BE2C (cell line): ENCODE data around the gene MTA3.

Experiments used
- DNase-seq: peaks from one replicate; pipeline ENCODE4 v3.0.0-alpha.2; 2020
- H3K27me3 ChIP-seq: fragments of 250-450 bp; sonication (Bioruptor Pico); 2 replicates; pipeline ENCODE4 v1.5.1; 2020; ENCODE audit warnings: mild to moderate bottlenecking
- H3K36me3 ChIP-seq: fragments of 250-450 bp; sonication (Bioruptor Pico); 2 replicates; pipeline ENCODE4 v1.5.1; 2020; ENCODE audit warnings: mild to moderate bottlenecking
- H3K4me1 ChIP-seq: fragments of 250-450 bp; sonication (Bioruptor Pico); 2 replicates; pipeline ENCODE4 v1.5.1; 2020
- H3K4me3 ChIP-seq: 2 replicates; pipeline ENCODE4 v1.5.1; 2011; ENCODE audit warnings: low read depth, low read length
- H3K9me3 ChIP-seq: fragments of 250-450 bp; sonication (Bioruptor Pico); 2 replicates; pipeline ENCODE4 v1.5.1; 2020
- TF ChIP-seq, protein P1 (sequence below): IDR thresholded peaks from 2 replicates; pipeline ENCODE4 v1.5.1; 2012; ENCODE audit warnings: mild to moderate bottlenecking, low read depth, low read length

The MTA3 gene

DNA sequence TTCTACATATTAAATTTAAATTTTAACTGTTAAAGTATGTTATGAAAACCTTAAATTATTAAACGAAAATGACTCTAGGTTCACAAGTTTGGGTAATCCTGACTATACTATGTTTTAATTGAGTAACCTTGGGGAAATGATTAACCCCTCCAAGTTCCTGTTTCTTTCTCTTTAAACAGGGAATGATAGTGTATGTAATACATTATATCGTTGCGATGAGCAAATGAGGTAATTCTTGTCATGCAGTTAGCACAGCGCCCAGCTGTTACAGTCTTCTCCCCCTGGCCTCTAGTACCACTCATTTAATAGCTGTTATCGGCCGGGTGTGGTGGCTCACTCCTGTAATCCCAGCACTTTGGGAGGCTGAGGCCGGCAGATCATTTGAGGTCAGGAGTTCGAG is 80.4 kb downstream of the MTA3 start:
- Histone ChIP-seq H3K4me3 (no peak overlapping the region), H3K4me1 (no peaks in the 10 kb centered on the region), H3K9me3 (no peaks in the 10 kb centered on the region), H3K36me3 (peaks cover 2% of the 10 kb centered on the region), H3K27me3 (no peaks in the 10 kb centered on the region)
- DNase-seq = no peak
- TF ChIP-seq, protein P1, sequence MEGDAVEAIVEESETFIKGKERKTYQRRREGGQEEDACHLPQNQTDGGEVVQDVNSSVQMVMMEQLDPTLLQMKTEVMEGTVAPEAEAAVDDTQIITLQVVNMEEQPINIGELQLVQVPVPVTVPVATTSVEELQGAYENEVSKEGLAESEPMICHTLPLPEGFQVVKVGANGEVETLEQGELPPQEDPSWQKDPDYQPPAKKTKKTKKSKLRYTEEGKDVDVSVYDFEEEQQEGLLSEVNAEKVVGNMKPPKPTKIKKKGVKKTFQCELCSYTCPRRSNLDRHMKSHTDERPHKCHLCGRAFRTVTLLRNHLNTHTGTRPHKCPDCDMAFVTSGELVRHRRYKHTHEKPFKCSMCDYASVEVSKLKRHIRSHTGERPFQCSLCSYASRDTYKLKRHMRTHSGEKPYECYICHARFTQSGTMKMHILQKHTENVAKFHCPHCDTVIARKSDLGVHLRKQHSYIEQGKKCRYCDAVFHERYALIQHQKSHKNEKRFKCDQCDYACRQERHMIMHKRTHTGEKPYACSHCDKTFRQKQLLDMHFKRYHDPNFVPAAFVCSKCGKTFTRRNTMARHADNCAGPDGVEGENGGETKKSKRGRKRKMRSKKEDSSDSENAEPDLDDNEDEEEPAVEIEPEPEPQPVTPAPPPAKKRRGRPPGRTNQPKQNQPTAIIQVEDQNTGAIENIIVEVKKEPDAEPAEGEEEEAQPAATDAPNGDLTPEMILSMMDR = no peak

DNA sequence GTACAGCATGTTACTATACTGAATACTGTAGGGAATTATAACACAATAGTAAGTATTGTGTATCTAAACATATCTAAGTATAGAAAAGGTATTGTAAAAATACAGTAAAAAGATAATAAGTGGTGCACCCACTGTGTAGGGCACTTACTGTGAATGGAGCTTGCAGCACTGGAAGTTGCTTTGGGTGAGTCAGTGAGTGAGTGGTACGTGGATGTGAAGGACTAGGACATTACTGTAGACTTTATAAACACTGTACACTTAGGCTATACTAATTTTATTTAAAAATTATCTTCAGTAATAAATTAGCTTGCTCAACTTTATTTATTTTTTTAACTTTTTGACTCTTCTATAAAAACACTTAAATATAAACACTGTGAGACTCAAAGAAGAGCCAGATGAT is 82.6 kb downstream of the MTA3 start:
- no peaks in the 10 kb centered on the region for H3K4me1 ChIP-seq
- H3K4me3 ChIP-seq = no peak overlapping the region
- no peaks in the 10 kb centered on the region for H3K27me3 ChIP-seq
- TF ChIP-seq, protein P1 = no peak
- H3K36me3 ChIP-seq = peaks cover 2% of the 10 kb centered on the region
- H3K9me3 ChIP-seq = no peaks in the 10 kb centered on the region
- DNase-seq = no peak

DNA sequence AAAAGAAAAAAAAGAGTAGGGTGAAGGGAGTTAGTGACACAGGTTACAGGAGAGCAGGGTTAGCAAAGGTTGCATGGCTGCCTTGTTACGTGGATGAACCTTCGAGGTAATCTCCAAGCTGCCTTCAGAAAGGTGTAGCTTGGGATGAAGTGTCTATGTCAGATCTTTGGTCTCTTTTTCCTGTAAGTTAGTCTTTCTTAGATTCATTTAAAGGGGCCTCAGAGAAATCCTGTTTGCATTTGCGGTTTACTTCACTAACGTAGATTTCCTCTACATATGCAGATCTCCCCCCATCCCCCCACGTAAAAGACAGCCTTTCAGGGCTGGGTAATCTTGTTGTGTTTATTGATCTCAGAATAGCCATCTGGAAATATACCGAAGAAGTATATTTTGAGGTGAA is 83.7 kb downstream of the MTA3 start:
- H3K9me3 ChIP-seq = no peaks in the 10 kb centered on the region
- DNase-seq = no peak
- no peaks in the 10 kb centered on the region for H3K4me1 ChIP-seq
- TF ChIP-seq, protein P1 = no peak
- no peaks in the 10 kb centered on the region for H3K27me3 ChIP-seq
- H3K36me3 ChIP-seq = peaks cover 2% of the 10 kb centered on the region
- no peak overlapping the region for H3K4me3 ChIP-seq

DNA sequence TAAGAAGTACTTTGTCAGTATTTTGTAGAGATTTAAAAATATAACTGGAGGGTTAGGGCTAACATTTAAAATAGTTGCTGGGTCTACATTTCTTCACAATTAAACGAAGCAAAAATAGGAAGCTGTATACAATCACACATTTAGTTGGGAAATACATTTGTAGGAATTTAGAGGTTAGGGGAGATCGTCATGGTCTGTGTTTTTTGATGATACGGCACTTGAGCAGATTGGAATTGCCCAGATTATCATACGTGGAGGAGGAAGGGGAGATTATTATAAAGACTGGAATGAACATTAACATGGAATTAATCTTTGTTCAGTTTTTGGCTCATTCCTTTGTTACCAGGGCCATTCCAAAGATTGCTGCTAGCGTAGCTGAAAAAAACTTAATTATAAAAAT is 84.6 kb downstream of the MTA3 start:
- Histone ChIP-seq H3K4me1 (no peaks in the 10 kb centered on the region), H3K9me3 (no peaks in the 10 kb centered on the region; the same call in 1 of the 2 replicates), H3K4me3 (no peak overlapping the region), H3K27me3 (no peaks in the 10 kb centered on the region), H3K36me3 (peaks cover 2% of the 10 kb centered on the region)
- TF ChIP-seq, protein P1 = no peak
- no peak for DNase-seq

DNA sequence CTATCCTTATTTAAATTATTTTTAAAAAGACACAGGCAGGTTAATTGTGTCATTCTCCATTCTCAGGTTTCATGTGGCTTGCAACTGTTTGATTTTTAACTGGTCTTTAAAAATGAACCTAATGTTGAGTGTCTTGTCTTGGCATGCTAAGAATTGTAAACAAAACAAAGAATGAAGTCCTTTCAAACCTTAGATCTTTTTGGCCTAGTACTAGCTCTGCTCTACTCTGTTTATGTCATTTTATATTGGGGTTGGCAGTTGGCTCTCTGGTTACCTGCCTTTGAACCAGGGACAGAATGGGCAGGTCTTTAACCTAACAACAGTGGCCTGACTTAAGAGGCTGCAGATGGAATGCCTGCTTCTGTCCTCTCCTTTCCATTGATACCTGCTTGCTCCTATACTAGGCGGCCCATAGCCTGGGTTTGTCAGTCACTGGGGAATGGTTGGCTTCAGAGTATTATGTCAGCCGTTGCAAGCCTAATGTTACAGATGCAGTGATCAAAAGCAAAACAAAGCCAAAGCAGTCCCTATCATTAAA is 85.5 kb downstream of the MTA3 start:
- TF ChIP-seq, protein P1 = no peak
- H3K27me3 ChIP-seq = no peaks in the 10 kb centered on the region
- no peaks in the 10 kb centered on the region for H3K4me1 ChIP-seq
- no peak for DNase-seq
- H3K36me3 ChIP-seq = peaks cover 2% of the 10 kb centered on the region
- no peaks in the 10 kb centered on the region; the same call in 1 of the 2 replicates for H3K9me3 ChIP-seq
- H3K4me3 ChIP-seq = no peak overlapping the region

DNA sequence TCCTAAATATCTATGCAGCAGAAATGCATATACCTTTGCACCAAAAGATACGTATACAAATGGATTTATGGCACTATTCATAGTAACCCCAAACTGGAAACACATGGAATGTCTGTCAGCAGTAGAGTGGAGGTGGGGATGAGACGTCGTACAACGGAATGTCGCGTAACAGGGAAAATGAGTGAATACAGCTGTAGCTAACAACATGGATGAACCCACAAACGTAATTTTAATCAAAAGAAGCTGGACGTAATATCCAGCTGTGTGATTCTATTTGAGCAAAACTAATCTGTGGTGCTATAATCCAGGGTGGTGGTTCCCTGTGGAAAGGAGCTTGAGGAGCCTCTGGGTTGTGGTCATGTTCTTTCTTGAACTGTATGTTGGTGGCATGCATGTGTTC is 89.9 kb downstream of the MTA3 start:
- H3K36me3 ChIP-seq = peaks cover 3% of the 10 kb centered on the region
- H3K4me1 ChIP-seq = no peaks in the 10 kb centered on the region; the same call in 1 of the 2 replicates
- TF ChIP-seq, protein P1 = no peak
- no peaks in the 10 kb centered on the region; the same call in 1 of the 2 replicates for H3K9me3 ChIP-seq
- no peaks in the 10 kb centered on the region for H3K27me3 ChIP-seq
- H3K4me3 ChIP-seq = no peak overlapping the region
- no peak for DNase-seq
